Measurements from ENCODE around the gene EXOC4.

DNA sequence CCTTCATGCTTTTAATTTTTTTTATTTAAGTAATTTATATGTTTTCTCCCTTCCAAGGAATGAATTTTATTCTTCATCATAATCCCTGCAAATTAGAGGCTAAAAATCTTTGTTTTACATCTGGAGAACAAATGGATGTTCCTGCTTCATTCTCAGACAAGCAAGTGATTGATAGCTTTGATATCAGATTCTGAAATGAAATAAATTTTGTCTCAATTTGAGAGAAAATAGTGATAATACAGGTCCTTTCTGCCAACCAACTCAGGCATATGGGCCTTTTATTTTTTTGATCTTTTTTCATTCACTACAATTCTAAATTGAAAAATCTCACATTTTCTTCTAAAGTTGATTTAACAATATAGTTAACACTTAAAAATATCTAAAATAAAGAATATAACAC, 427.1 kb downstream of the EXOC4 start:
- TF ChIP-seq CTCF (conservative IDR thresholded peaks at IDR 0.05; ENCODE audit: low read length) = no peak
- no peak for TF ChIP-seq EZH2phosphoT487 (IDR thresholded peaks at IDR 0.05; ENCODE audit: borderline replicate concordance)
